H9 (cell line): ENCODE results near the gene PHF21B. TPM values are rescaled to one million over a fixed set of nuclear protein-coding genes. Genes with fewer than 3 reads are reported as not detected.

Experiments
- DNase-seq: peaks from one replicate; pipeline ENCODE4 v3.0.0-alpha.2; 2017
- H2AFZ ChIP-seq: one replicate; pipeline ENCODE4 v1.6.1; 2013; ENCODE audit warnings: mild to moderate bottlenecking, low read length, control low read depth, moderate library complexity
- H2AK5ac ChIP-seq: 2 replicates; pipeline ENCODE4 v1.6.1; 2013; ENCODE audit warnings: low read length, control low read depth, mixed read lengths; ENCODE audit not compliant: insufficient read length
- H2BK120ac ChIP-seq: one replicate; pipeline ENCODE4 v1.6.1; 2013; ENCODE audit warnings: low read depth, mild to moderate bottlenecking, low read length, control low read depth, inconsistent platforms; ENCODE audit not compliant: poor library complexity, severe bottlenecking
- H2BK12ac ChIP-seq: 2 replicates; pipeline ENCODE4 v1.6.1; 2013; ENCODE audit warnings: low read length, control low read depth, mixed read lengths, low read depth; ENCODE audit not compliant: insufficient read length
- H2BK15ac ChIP-seq: 2 replicates; pipeline ENCODE4 v1.6.1; 2013; ENCODE audit warnings: low read depth, low read length, control low read depth
- H2BK20ac ChIP-seq: one replicate; pipeline ENCODE4 v1.6.1; 2013; ENCODE audit warnings: low read depth, mild to moderate bottlenecking, low read length, control low read depth, inconsistent platforms; ENCODE audit not compliant: poor library complexity, severe bottlenecking
- H2BK5ac ChIP-seq: 2 replicates; pipeline ENCODE4 v1.6.1; 2013; ENCODE audit warnings: low read length, control low read depth, mixed read lengths; ENCODE audit not compliant: insufficient read length
- H3K14ac ChIP-seq: 2 replicates; pipeline ENCODE4 v1.6.1; 2013; ENCODE audit warnings: low read length, control low read depth; ENCODE audit not compliant: insufficient read depth
- H3K18ac ChIP-seq: 2 replicates; pipeline ENCODE4 v1.6.1; 2013; ENCODE audit warnings: low read depth, mild to moderate bottlenecking, mixed read lengths, low read length, control low read depth; ENCODE audit not compliant: insufficient read length
- H3K23ac ChIP-seq: 2 replicates; pipeline ENCODE4 v1.6.1; 2013; ENCODE audit warnings: low read length, control low read depth, mixed read lengths, low read depth; ENCODE audit not compliant: insufficient read length
- H3K23me2 ChIP-seq: 2 replicates; pipeline ENCODE4 v1.6.1; 2013; ENCODE audit warnings: low read depth, mild to moderate bottlenecking, mixed read lengths, low read length, control low read depth; ENCODE audit not compliant: insufficient read length, poor library complexity, severe bottlenecking
- H3K27ac ChIP-seq: 2 replicates; pipeline ENCODE4 v1.5.1; 2013; ENCODE audit warnings: low read length, control low read depth, mixed read lengths, low read depth; ENCODE audit not compliant: insufficient read length
- H3K27me3 ChIP-seq: 2 replicates; pipeline ENCODE4 v1.6.1; 2013; ENCODE audit warnings: low read length, control low read depth, inconsistent platforms; ENCODE audit not compliant: insufficient read depth
- H3K4ac ChIP-seq: 2 replicates; pipeline ENCODE4 v1.6.1; 2013; ENCODE audit warnings: low read depth, mild to moderate bottlenecking, control low read depth, inconsistent platforms, low read length, moderate library complexity
- H3K4me1 ChIP-seq: 2 replicates; pipeline ENCODE4 v1.6.1; 2013; ENCODE audit warnings: low read length, control low read depth, inconsistent platforms; ENCODE audit not compliant: insufficient read depth
- H3K4me2 ChIP-seq: 2 replicates; pipeline ENCODE4 v1.6.1; 2013; ENCODE audit warnings: low read length, control low read depth, mixed read lengths; ENCODE audit not compliant: insufficient read length, insufficient read depth
- H3K56ac ChIP-seq: 2 replicates; pipeline ENCODE4 v1.6.1; 2013; ENCODE audit warnings: low read depth, mild to moderate bottlenecking, mixed read lengths, low read length, control low read depth; ENCODE audit not compliant: insufficient read length
- H3K79me1 ChIP-seq: 2 replicates; pipeline ENCODE4 v1.6.1; 2013; ENCODE audit warnings: low read depth, mild to moderate bottlenecking, moderate library complexity, low read length, control low read depth, inconsistent platforms; ENCODE audit not compliant: insufficient read depth, poor library complexity, severe bottlenecking
- H3K79me2 ChIP-seq: 2 replicates; pipeline ENCODE4 v1.6.1; 2013; ENCODE audit warnings: low read length, control low read depth, inconsistent platforms; ENCODE audit not compliant: insufficient read depth
- H3K9ac ChIP-seq: 2 replicates; pipeline ENCODE4 v1.6.1; 2013; ENCODE audit warnings: low read length, control low read depth, mixed read lengths; ENCODE audit not compliant: insufficient read length; ENCODE audit errors: extremely low read depth
- H3K9me3 ChIP-seq: one replicate; pipeline ENCODE4 v1.6.1; 2013; ENCODE audit warnings: low read depth, low read length, inconsistent platforms; ENCODE audit not compliant: control insufficient read depth
- H3T11ph ChIP-seq: one replicate; pipeline ENCODE4 v1.6.1; 2013; ENCODE audit warnings: mild to moderate bottlenecking, low read length, control low read depth, inconsistent platforms
- H4K20me1 ChIP-seq: one replicate; pipeline ENCODE4 v1.6.1; 2013; ENCODE audit not compliant: control insufficient read depth, insufficient read length, insufficient read depth
- H4K5ac ChIP-seq: 2 replicates; pipeline ENCODE4 v1.6.1; 2013; ENCODE audit warnings: low read depth, mild to moderate bottlenecking, mixed read lengths, low read length, control low read depth; ENCODE audit not compliant: insufficient read length
- H4K8ac ChIP-seq: replicated peaks from 2 replicates; pipeline ENCODE4 v1.6.1; 2013; ENCODE audit warnings: low read length, control low read depth, mixed read lengths, low read depth; ENCODE audit not compliant: insufficient read length
- H4K91ac ChIP-seq: 2 replicates; pipeline ENCODE4 v1.6.1; 2013; ENCODE audit warnings: low read depth, mild to moderate bottlenecking, moderate library complexity, mixed read lengths, low read length, control low read depth; ENCODE audit not compliant: insufficient read length
- H3K27ac Mint-ChIP-seq, 3 experiments: 2 replicates in 2 of 3; 3 replicates in 1 of 3; pipeline ENCODE4 v1.8.0; 2020 to 2021; ENCODE audit warnings: mixed read lengths in 3 of 3, mild to moderate bottlenecking in 1 of 3, moderate library complexity in 1 of 3
- H3K27me3 Mint-ChIP-seq: 2 replicates; pipeline ENCODE4 v1.8.0; 2021; ENCODE audit warnings: low read depth, mild to moderate bottlenecking, moderate library complexity, mixed read lengths
- H3K36me3 Mint-ChIP-seq, 3 experiments: 2 replicates in 2 of 3; 3 replicates in 1 of 3; pipeline ENCODE4 v1.8.0; 2020 to 2021; ENCODE audit warnings: low read depth in 3 of 3, mixed read lengths in 3 of 3; ENCODE audit not compliant: insufficient read depth in 1 of 3
- H3K4me1 Mint-ChIP-seq, 2 experiments: 2 replicates each; pipeline ENCODE4 v1.8.0; 2020; ENCODE audit warnings: mixed read lengths in 2 of 2
- H3K4me3 Mint-ChIP-seq, 2 experiments: 2 replicates in 1 of 2; 3 replicates in 1 of 2; pipeline ENCODE4 v1.8.0; 2020 to 2021; ENCODE audit warnings: mild to moderate bottlenecking in 2 of 2, mixed read lengths in 2 of 2, moderate library complexity in 1 of 2
- H3K9me3 Mint-ChIP-seq, 2 experiments: 2 replicates in 1 of 2; 3 replicates in 1 of 2; pipeline ENCODE4 v1.8.0; 2020; ENCODE audit warnings: mild to moderate bottlenecking in 2 of 2, mixed read lengths in 2 of 2, moderate library complexity in 1 of 2
- CTCF ChIP-seq: fragments of 200-600 bp; sonication (generic); conservative IDR thresholded peaks from 3 replicates; pipeline ENCODE4 v1.8.0; 2021; ENCODE audit warnings: antibody characterized with exemption, mild to moderate bottlenecking
- WGBS: extraction: QIAGEN DNeasy Blood & Tissue Kit; methylation state at CpG from one replicate; pipeline ENCODE4 v1.1.7; 2013; ENCODE audit warnings: missing lambda C conversion rate, low lambda C conversion rate, mixed read lengths; ENCODE audit not compliant: insufficient read length; ENCODE audit errors: extremely low coverage; 5-methylcytosine and 5-hydroxymethylcytosine counted together
- total RNA-seq: library from RNA; stranded (reverse); gene quantifications from 2 replicates; pipeline ENCODE4 v1.2.1, GENCODE V29; 2021

The PHF21B gene
- total RNA-seq, 1 experiment from 2014 or later, result 60.3 TPM

- Mint-ChIP-seq H3K27me3 (no peaks in the 10 kb centered on the region), H3K9me3 (no peaks in the 10 kb centered on the region), H3K4me3 (no peak overlapping the region), H3K27ac (peak overlapping the region; percentile 42 to 89 (median 53); a peak in 2 of 7 replicates), H3K36me3 (peaks cover 11 to 55% (median 31%) of the 10 kb centered on the region in 3 experiments), H3K4me1 (peaks cover 17 to 22% of the 10 kb centered on the region in 2 experiments)
- Histone ChIP-seq H2BK15ac (no peak overlapping the region), H3K79me2 (no peaks in the 10 kb centered on the region), H3K56ac (no peak overlapping the region), H3K18ac (no peak overlapping the region), H3K4ac (no peak overlapping the region), H3K4me2 (no peak overlapping the region), H2BK120ac (no peak overlapping the region), H3K23me2 (no peaks in the 10 kb centered on the region), H3T11ph (no peak overlapping the region), H3K27ac (no peak overlapping the region), H3K79me1 (no peaks in the 10 kb centered on the region), H3K9ac (no peak overlapping the region), H3K23ac (no peak overlapping the region), H3K27me3 (no peaks in the 10 kb centered on the region), H2AK5ac (no peak overlapping the region), H2BK5ac (no peak overlapping the region), H4K8ac (no peak overlapping the region), H4K20me1 (no peaks in the 10 kb centered on the region), H2AFZ (no peak overlapping the region), H2BK12ac (no peak overlapping the region), H4K91ac (no peak overlapping the region), H2BK20ac (no peak overlapping the region), H3K9me3 (no peaks in the 10 kb centered on the region), H4K5ac (no peak overlapping the region), H3K14ac (no peak overlapping the region), H3K4me1 (no peaks in the 10 kb centered on the region)
- WGBS, result no CpG with 5 or more reads among the region's 11 CpGs
- DNase-seq, result no peak
- no peak for TF ChIP-seq CTCF
These were observed 118.0 kb downstream of the PHF21B start for GRCh38 chr22:44891791-44892190.
